MCF 10A (cell line): ENCODE results near the gene FKBP4. TPM values are rescaled to one million over a fixed set of nuclear protein-coding genes. Genes with fewer than 3 reads are reported as not detected.

Experiments used
- BruUV-seq: library from RNA; stranded (reverse); fragments of 400-500 nt; replicated peaks from 2 replicates; lab custom pipeline; 2021; lab: Mats Ljungman, UMichigan
- CTCF ChIA-PET: fragments of 300-600 bp; sonication (Branson Sonifier 250); formaldehyde crosslinking; extraction: SDS; loops from one replicate; lab custom pipeline; 2021; ENCODE audit warnings: antibody characterized with exemption, inconsistent platforms; lab: Yijun Ruan, JAX
- POLR2A ChIA-PET: fragments of 300-600, 350-650 bp; sonication (Branson Sonifier 250); formaldehyde crosslinking; extraction: SDS; loops from one replicate; lab custom pipeline; 2020; ENCODE audit warnings: antibody characterized with exemption, inconsistent platforms; lab: Yijun Ruan, JAX
- DNase-seq: peaks from one replicate; pipeline ENCODE4 v3.0.0-alpha.2; 2018; ENCODE audit not compliant: unreplicated experiment
- H3K27ac Mint-ChIP-seq: one replicate; pipeline ENCODE4 v1.8.0; 2022; ENCODE audit warnings: mild to moderate bottlenecking, low read depth, mixed read lengths; ENCODE audit not compliant: unreplicated experiment
- H3K27me3 Mint-ChIP-seq: one replicate; pipeline ENCODE4 v1.8.0; 2022; ENCODE audit warnings: mixed read lengths; ENCODE audit not compliant: insufficient read depth, unreplicated experiment
- H3K36me3 Mint-ChIP-seq: one replicate; pipeline ENCODE4 v1.8.0; 2022; ENCODE audit warnings: mild to moderate bottlenecking, moderate library complexity, mixed read lengths; ENCODE audit not compliant: insufficient read depth, unreplicated experiment
- H3K4me1 Mint-ChIP-seq: one replicate; pipeline ENCODE4 v1.8.0; 2022; ENCODE audit warnings: mixed read lengths; ENCODE audit not compliant: insufficient read depth, unreplicated experiment
- H3K4me3 Mint-ChIP-seq: one replicate; pipeline ENCODE4 v1.8.0; 2022; ENCODE audit warnings: mild to moderate bottlenecking, moderate library complexity, mixed read lengths; ENCODE audit not compliant: unreplicated experiment
- H3K9me3 Mint-ChIP-seq: one replicate; pipeline ENCODE4 v1.8.0; 2022; ENCODE audit warnings: mixed read lengths; ENCODE audit not compliant: unreplicated experiment
- intact Hi-C: fragments of 100-400 bp; cut with micrococcal nuclease; formaldehyde crosslinking; loops from 2 replicates; pipeline ENCODE4 v1.14.1; 2022
- total RNA-seq: library from RNA; stranded (reverse); gene quantifications from 2 replicates; pipeline ENCODE4 v1.2.3, GENCODE V29; 2022
- TF ChIP-seq, protein P1 (sequence below): fragments of 200-600 bp; IDR thresholded peaks from one replicate; pipeline ENCODE4 v1.8.0; 2022; ENCODE audit warnings: antibody characterized with exemption, mild to moderate bottlenecking; ENCODE audit not compliant: unreplicated experiment

FKBP4 gene
- total RNA-seq, 1 experiment from 2014 or later, result 79.1 TPM

DNA sequence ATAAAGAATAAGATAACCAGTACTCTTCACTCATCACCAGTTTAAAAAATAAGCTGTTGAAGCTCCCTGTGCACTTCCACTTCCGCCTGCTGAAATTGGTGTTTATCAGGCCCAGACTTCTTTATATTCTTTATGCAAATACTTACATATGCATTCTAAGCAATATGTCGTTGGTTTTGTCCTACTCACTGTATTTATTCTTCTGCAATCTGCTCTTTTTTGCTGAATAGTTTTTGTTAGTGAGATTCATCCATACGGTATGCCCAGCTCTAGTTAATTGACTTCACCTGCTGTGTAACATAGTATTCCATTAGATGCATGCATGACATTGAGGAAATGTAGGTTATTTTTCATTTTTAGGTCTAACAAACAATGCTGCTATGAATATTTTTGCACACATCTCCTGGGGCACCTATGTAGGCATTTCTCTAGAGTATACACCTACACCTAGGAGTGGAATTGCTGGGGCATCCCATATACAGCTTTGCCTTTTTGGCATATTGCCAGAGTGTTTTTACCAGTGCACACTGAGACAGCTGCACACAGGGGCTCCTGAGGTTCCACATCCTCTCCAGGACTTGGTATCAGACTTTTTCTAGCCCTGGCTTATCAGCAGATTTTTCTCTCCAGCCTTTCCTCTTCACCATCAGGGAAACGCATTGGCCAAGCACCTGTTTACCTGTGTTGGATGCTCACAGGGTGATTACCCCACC is 41.1 kb downstream of the FKBP4 start:
- CTCF ChIA-PET, result interaction anchor here (0.7 to 1.4 kb wide), 3 partner anchors 18 to 51 kb away, joined by 3 to 6 read pairs (median 3); no protein-coding TSS in a partner anchor
- no peak for DNase-seq
- BruUV-seq, result no TSS peak
- no peaks in the 10 kb centered on the region for H3K9me3 Mint-ChIP-seq
- H3K36me3 Mint-ChIP-seq, result peaks cover 12% of the 10 kb centered on the region
- no peak overlapping the region for H3K4me3 Mint-ChIP-seq
- H3K27ac Mint-ChIP-seq, result no peak overlapping the region
- POLR2A ChIA-PET, result interaction anchor here (0.5 to 1.1 kb wide), 4 partner anchors 16 to 35 kb away, joined by 3 to 5 read pairs (median 4); partner anchors contain the start of gene ITFG2
- no peaks in the 10 kb centered on the region for H3K27me3 Mint-ChIP-seq
- no peaks in the 10 kb centered on the region for H3K4me1 Mint-ChIP-seq
- TF ChIP-seq, protein P1, sequence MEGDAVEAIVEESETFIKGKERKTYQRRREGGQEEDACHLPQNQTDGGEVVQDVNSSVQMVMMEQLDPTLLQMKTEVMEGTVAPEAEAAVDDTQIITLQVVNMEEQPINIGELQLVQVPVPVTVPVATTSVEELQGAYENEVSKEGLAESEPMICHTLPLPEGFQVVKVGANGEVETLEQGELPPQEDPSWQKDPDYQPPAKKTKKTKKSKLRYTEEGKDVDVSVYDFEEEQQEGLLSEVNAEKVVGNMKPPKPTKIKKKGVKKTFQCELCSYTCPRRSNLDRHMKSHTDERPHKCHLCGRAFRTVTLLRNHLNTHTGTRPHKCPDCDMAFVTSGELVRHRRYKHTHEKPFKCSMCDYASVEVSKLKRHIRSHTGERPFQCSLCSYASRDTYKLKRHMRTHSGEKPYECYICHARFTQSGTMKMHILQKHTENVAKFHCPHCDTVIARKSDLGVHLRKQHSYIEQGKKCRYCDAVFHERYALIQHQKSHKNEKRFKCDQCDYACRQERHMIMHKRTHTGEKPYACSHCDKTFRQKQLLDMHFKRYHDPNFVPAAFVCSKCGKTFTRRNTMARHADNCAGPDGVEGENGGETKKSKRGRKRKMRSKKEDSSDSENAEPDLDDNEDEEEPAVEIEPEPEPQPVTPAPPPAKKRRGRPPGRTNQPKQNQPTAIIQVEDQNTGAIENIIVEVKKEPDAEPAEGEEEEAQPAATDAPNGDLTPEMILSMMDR, result no peak
- intact Hi-C loops, result no loop called here

DNA sequence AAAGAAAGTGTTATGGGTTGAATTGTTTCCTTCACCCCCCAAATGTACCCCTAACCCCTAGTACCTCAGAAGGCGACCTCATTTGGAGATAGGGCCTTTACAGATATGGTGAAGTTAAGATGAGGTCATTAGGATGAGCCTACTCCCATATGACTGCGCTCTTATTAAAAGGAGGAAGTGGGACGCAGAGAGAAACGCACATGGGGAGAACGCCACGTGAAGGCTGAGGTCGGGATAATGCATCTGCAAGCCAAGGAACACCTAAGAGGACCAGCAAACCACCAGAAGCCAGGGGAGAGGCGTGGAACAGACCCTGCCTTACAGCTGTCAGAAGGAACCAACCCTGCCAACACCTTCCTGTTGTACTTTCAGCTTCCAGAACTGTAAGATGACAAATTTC is 41.8 kb downstream of the FKBP4 start:
- H3K36me3 Mint-ChIP-seq, result peaks cover 10% of the 10 kb centered on the region
- BruUV-seq, result no TSS peak
- H3K27ac Mint-ChIP-seq, result no peak overlapping the region
- POLR2A ChIA-PET, result interaction anchor here (1.1 kb wide), 2 partner anchors 16 to 24 kb away, joined by 3 to 5 read pairs; partner anchors contain the start of gene ITFG2
- H3K9me3 Mint-ChIP-seq, result no peaks in the 10 kb centered on the region
- DNase-seq, result no peak
- H3K27me3 Mint-ChIP-seq, result no peaks in the 10 kb centered on the region
- TF ChIP-seq, protein P1, result no peak
- intact Hi-C loops, result no loop called here
- H3K4me1 Mint-ChIP-seq, result no peaks in the 10 kb centered on the region
- CTCF ChIA-PET, result interaction anchor here (1.4 kb wide), 1 partner anchor 17 kb away, joined by 3 read pairs; no protein-coding TSS in a partner anchor
- no peak overlapping the region for H3K4me3 Mint-ChIP-seq

DNA sequence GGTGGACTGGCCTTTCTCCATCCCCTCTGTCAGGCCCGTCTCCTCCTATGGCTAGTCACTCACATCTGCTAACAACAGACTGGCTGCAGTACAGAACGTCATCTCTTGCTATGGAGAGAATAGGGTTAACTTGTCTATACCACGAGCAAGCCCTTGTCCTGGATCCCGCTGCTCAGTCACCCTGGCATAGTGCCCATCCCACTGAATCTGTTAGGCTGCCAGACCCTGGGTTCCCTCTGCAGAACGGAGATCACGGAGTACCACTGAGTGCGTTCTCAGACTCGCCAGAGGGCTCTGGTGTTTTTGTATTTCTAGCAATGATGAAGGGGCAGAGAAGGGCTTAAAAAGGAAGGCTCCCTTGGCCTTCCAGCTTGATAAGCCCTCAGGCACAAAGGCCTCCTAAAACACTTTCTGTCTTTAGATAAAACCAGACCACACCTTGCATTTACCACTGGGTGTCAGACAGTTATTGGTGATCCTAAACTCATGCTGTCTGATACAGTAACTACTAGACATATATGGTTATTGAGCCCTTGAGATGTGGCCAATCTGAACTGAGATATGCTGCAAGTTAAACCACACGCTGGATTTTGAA is 46.4 kb downstream of the FKBP4 start:
- BruUV-seq, result no TSS peak
- no peaks in the 10 kb centered on the region for H3K9me3 Mint-ChIP-seq
- no peak overlapping the region for H3K4me3 Mint-ChIP-seq
- DNase-seq, result no peak
- peaks cover 5% of the 10 kb centered on the region for H3K36me3 Mint-ChIP-seq
- TF ChIP-seq, protein P1, result no peak
- no peaks in the 10 kb centered on the region for H3K27me3 Mint-ChIP-seq
- H3K27ac Mint-ChIP-seq, result no peak overlapping the region
- H3K4me1 Mint-ChIP-seq, result no peaks in the 10 kb centered on the region
- ChIA-PET POLR2A (no interaction called here), CTCF (interaction anchor here (0.6 kb wide), 1 partner anchor 165 kb away, joined by 4 read pairs; no protein-coding TSS in a partner anchor)
- intact Hi-C loops, result no loop called here

DNA sequence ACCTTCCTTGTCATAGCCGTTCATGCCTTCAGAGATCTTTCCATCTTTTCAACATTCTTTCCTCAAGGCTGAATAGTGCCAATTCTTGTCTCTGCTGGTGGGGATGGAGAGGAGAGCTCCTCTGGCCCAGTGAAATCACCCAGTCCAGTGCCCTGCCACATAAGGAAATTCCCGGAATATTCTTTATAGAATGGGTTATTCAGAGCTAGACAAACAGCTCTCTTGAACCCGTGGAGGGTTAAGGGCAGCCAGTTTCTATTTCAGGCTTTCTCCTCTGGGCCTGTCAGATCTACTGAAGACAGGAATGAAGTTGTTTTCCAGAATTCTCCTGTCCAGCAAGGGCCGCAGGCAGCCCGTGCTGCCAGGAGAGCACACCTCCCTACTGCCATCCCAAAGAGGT is 48.2 kb downstream of the FKBP4 start:
- Mint-ChIP-seq H3K27ac (no peak overlapping the region), H3K4me3 (no peak overlapping the region), H3K27me3 (no peaks in the 10 kb centered on the region), H3K4me1 (no peaks in the 10 kb centered on the region), H3K36me3 (peaks cover 5% of the 10 kb centered on the region), H3K9me3 (no peaks in the 10 kb centered on the region)
- ChIA-PET CTCF (interaction anchor here (3.3 kb wide), 1 partner anchor 11 kb away, joined by 21 read pairs; no protein-coding TSS in a partner anchor), POLR2A (no interaction called here)
- TF ChIP-seq, protein P1, result no peak
- no TSS peak for BruUV-seq
- intact Hi-C loops, result no loop called here
- DNase-seq, result no peak
